SK-N-SH (cell line): ENCODE results near the gene TAMALIN.

Source experiments
- EZH2phosphoT487 ChIP-seq: fragments of 200-600 bp; sonication (generic); IDR thresholded peaks from 2 replicates; pipeline ENCODE4 v1.6.1; 2017; ENCODE audit warnings: low read depth, mixed run types, mild to moderate bottlenecking, antibody characterized with exemption, moderate library complexity, borderline replicate concordance
- JUND ChIP-seq: IDR thresholded peaks from 2 replicates; pipeline ENCODE4 v1.4.0; 2012
- TF ChIP-seq, protein P1 (sequence below): fragments of 200-600 bp; sonication (generic); IDR thresholded peaks from 2 replicates; pipeline ENCODE4 v1.6.1; 2017; ENCODE audit warnings: antibody characterized with exemption, mild to moderate bottlenecking, moderate library complexity
- TF ChIP-seq, protein P2 (sequence below): IDR thresholded peaks from 2 replicates; pipeline ENCODE4; 2012
- TF ChIP-seq, protein P3 (sequence below): fragments of 150-350 bp; IDR thresholded peaks from 2 replicates; pipeline ENCODE4 v1.6.1; 2017; ENCODE audit warnings: antibody characterized with exemption, low read length, low read depth, borderline replicate concordance

DNA sequence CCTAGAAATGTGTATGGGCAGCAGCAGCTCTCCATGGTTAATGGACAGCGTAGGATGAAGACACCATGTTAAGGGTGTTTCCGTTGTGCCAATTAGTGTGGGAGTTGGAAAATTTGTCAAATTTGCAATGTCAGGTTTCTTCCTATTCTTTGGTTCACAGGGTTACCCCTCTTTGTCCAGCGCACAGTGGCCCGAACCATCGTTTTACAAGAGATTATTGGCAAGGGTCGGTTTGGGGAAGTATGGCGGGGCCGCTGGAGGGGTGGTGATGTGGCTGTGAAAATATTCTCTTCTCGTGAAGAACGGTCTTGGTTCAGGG is 26.0 kb upstream of the TAMALIN start:
- TF ChIP-seq EZH2phosphoT487: no peak
- TF ChIP-seq, protein P1, sequence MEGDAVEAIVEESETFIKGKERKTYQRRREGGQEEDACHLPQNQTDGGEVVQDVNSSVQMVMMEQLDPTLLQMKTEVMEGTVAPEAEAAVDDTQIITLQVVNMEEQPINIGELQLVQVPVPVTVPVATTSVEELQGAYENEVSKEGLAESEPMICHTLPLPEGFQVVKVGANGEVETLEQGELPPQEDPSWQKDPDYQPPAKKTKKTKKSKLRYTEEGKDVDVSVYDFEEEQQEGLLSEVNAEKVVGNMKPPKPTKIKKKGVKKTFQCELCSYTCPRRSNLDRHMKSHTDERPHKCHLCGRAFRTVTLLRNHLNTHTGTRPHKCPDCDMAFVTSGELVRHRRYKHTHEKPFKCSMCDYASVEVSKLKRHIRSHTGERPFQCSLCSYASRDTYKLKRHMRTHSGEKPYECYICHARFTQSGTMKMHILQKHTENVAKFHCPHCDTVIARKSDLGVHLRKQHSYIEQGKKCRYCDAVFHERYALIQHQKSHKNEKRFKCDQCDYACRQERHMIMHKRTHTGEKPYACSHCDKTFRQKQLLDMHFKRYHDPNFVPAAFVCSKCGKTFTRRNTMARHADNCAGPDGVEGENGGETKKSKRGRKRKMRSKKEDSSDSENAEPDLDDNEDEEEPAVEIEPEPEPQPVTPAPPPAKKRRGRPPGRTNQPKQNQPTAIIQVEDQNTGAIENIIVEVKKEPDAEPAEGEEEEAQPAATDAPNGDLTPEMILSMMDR: no peak
- TF ChIP-seq, protein P2, sequence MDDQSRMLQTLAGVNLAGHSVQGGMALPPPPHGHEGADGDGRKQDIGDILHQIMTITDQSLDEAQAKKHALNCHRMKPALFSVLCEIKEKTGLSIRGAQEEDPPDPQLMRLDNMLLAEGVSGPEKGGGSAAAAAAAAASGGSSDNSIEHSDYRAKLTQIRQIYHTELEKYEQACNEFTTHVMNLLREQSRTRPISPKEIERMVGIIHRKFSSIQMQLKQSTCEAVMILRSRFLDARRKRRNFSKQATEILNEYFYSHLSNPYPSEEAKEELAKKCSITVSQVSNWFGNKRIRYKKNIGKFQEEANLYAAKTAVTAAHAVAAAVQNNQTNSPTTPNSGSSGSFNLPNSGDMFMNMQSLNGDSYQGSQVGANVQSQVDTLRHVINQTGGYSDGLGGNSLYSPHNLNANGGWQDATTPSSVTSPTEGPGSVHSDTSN: no peak
- TF ChIP-seq JUND: no peak
- TF ChIP-seq, protein P3, sequence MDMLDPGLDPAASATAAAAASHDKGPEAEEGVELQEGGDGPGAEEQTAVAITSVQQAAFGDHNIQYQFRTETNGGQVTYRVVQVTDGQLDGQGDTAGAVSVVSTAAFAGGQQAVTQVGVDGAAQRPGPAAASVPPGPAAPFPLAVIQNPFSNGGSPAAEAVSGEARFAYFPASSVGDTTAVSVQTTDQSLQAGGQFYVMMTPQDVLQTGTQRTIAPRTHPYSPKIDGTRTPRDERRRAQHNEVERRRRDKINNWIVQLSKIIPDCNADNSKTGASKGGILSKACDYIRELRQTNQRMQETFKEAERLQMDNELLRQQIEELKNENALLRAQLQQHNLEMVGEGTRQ: no peak
